K562 (cell line): ENCODE data around the gene DAPK1. TPM values are rescaled to one million over a fixed set of nuclear protein-coding genes. Genes with fewer than 3 reads are reported as not detected.

Source experiments
- ATAC-seq: fragments of 200-7000 bp; cut with Tn5 transposase; 3 replicates; pipeline ENCODE4 v1.9.1; 2020; ENCODE audit warnings: moderate library complexity
- BruUV-seq: library from RNA; stranded (reverse); fragments of 400-500 nt; replicated peaks from 2 replicates; lab custom pipeline; 2021; lab: Mats Ljungman, UMichigan
- CTCF ChIA-PET: fragments of 300-600 bp; formaldehyde crosslinking; extraction: SDS; loops from one replicate; lab custom pipeline; 2021; ENCODE audit warnings: low intra/inter-chr PET ratio; lab: Yijun Ruan, JAX
- POLR2A ChIA-PET: fragments of 300-600, 350-650 bp; sonication (Branson Sonifier 250); formaldehyde crosslinking; extraction: SDS; loops from one replicate; lab custom pipeline; 2021; ENCODE audit warnings: antibody characterized with exemption, inconsistent platforms; lab: Yijun Ruan, JAX
- DNase-seq, 4 experiments: peaks; one replicate each; pipeline versions ENCODE4 v3.0.0 to v3.0.0-alpha.2; 2011 to 2018; ENCODE audit warnings: low spot score in 3 of 4, mixed read lengths in 3 of 4; ENCODE audit errors: extremely low read depth in 1 of 4
- FAIRE-seq: peaks from 2 replicates; lab custom pipeline; 2011; peaks lifted over from hg19 to GRCh38; lab: Jason Lieb, UNC
- H2AFZ ChIP-seq: 2 replicates; pipeline ENCODE4 v1.6.0; 2011; ENCODE audit warnings: low read depth, low read length, control low read depth, inconsistent platforms
- H3K27ac ChIP-seq: fragments of 200-600 bp; 3 replicates; pipeline ENCODE4 v1.8.0; 2011; ENCODE audit warnings: low read depth, mild to moderate bottlenecking, control low read depth, inconsistent platforms, low read length, moderate library complexity, mixed read lengths; ENCODE audit errors: extremely low read depth
- H3K27me3 ChIP-seq, 2 experiments: fragments of 300-600 bp in 1 of 2; 2 replicates in 1 of 2; 3 replicates in 1 of 2; pipeline versions ENCODE4 v1.6.0 to v1.8.0; 2011; ENCODE audit warnings: inconsistent platforms in 2 of 2, low read length in 2 of 2, mild to moderate bottlenecking in 1 of 2, mixed read lengths in 1 of 2, moderate library complexity in 1 of 2; ENCODE audit not compliant: control insufficient read depth in 2 of 2, insufficient read depth in 2 of 2
- H3K36me3 ChIP-seq: fragments of 300-600 bp; 3 replicates; pipeline ENCODE4 v1.8.0; 2011; ENCODE audit warnings: mild to moderate bottlenecking, low read length, inconsistent platforms; ENCODE audit not compliant: control insufficient read depth, insufficient read depth
- H3K4me1 ChIP-seq, 2 experiments: fragments of 200-600 bp in 1 of 2; replicated peaks in 1 of 2; 2 replicates in 1 of 2; 3 replicates in 1 of 2; pipeline versions ENCODE4 v1.5.1 to v1.8.0; 2011; ENCODE audit warnings: inconsistent platforms in 2 of 2, low read length in 2 of 2, mild to moderate bottlenecking in 1 of 2, mixed read lengths in 1 of 2, moderate library complexity in 1 of 2; ENCODE audit not compliant: control insufficient read depth in 2 of 2, insufficient read depth in 2 of 2
- H3K4me2 ChIP-seq: 2 replicates; pipeline ENCODE4 v1.6.1; 2011; ENCODE audit warnings: low read length, control low read depth, inconsistent platforms, mixed read lengths; ENCODE audit not compliant: insufficient read depth
- H3K4me3 ChIP-seq: fragments of 200-600 bp; sonication (generic), shearing (Covaris generic); 2 replicates; pipeline ENCODE4 v1.5.1; 2016; ENCODE audit warnings: control low read depth, inconsistent platforms
- H3K79me2 ChIP-seq: fragments of 200-600 bp; 3 replicates; pipeline ENCODE4 v1.8.0; 2011; ENCODE audit warnings: low read length, inconsistent platforms; ENCODE audit not compliant: control insufficient read depth, insufficient read depth
- H3K9ac ChIP-seq, 2 experiments: 2 replicates each; pipeline versions ENCODE4 v1.6.0 to v1.6.1; 2011; ENCODE audit warnings: low read depth in 2 of 2, low read length in 2 of 2, control low read depth in 1 of 2, inconsistent platforms in 1 of 2, mild to moderate bottlenecking in 1 of 2, mixed read lengths in 1 of 2; ENCODE audit not compliant: insufficient read depth in 1 of 2
- H3K9me1 ChIP-seq: one replicate; pipeline ENCODE4 v1.6.0; 2011; ENCODE audit warnings: inconsistent platforms, mild to moderate bottlenecking, low read length, moderate library complexity; ENCODE audit not compliant: control insufficient read depth, insufficient read depth
- H3K9me3 ChIP-seq: replicated peaks from 2 replicates; pipeline ENCODE4 v1.5.1; 2011; ENCODE audit warnings: low read depth, low read length, inconsistent platforms; ENCODE audit not compliant: control insufficient read depth, insufficient read depth
- H4K20me1 ChIP-seq: replicated peaks from 2 replicates; pipeline ENCODE4 v1.6.1; 2011; ENCODE audit warnings: low read length, inconsistent platforms, mixed read lengths; ENCODE audit not compliant: control insufficient read depth, insufficient read depth
- ARHGAP35 ChIP-seq: fragments of 450-650 bp; IDR thresholded peaks from 2 replicates; pipeline ENCODE4 v1.6.1; 2018; ENCODE audit not compliant: partially characterized antibody
- NCOA2 ChIP-seq, 2 experiments: fragments of 450-650 bp; IDR thresholded peaks; 2 replicates each; pipeline ENCODE4 v1.6.1; 2018; ENCODE audit warnings: mild to moderate bottlenecking in 2 of 2, moderate library complexity in 1 of 2; ENCODE audit not compliant: partially characterized antibody in 2 of 2
- STAT5B ChIP-seq: fragments of 250-450 bp; sonication (Bioruptor Pico); IDR thresholded peaks from 2 replicates; pipeline ENCODE4 v1.8.0; 2021; ENCODE audit warnings: mild to moderate bottlenecking, inconsistent platforms
- ZNF174 ChIP-seq: fragments of 250-450 bp; sonication (Bioruptor Pico); IDR thresholded peaks from 2 replicates; pipeline ENCODE4 v1.4.0; 2020; ENCODE audit warnings: mild to moderate bottlenecking
- ZNF24 ChIP-seq: fragments of 450-650 bp; IDR thresholded peaks from 2 replicates; pipeline ENCODE4 v1.6.1; 2016
- WGBS: fragments of 100-300 bp; shearing (Covaris generic); methylation state at CpG from one replicate; pipeline ENCODE4 v1.1.6; 2016; ENCODE audit warnings: low coverage, mixed read lengths; ENCODE audit not compliant: insufficient coverage; ENCODE audit errors: missing lambda C conversion rate; 5-methylcytosine and 5-hydroxymethylcytosine counted together
- in situ Hi-C: fragments of 300-500 bp; cut with MboI; formaldehyde crosslinking; loops from 4 replicates; pipeline ENCODE4 v1.15.0; 2018; ENCODE audit warnings: inconsistent platforms, mixed read lengths
- intact Hi-C: fragments of 100-400 bp; cut with micrococcal nuclease; formaldehyde crosslinking; loops from 2 replicates; pipeline ENCODE4 v1.14.2; 2022
- polyA plus RNA-seq, 8 experiments: library from polyadenylated mRNA; depleted of rRNA in 4 of 8; stranded (reverse) in 5 of 8; unstranded in 3 of 8; fragments of >200 nt; fragmentation: Nextera tagmentation in 2 of 8; fragmentation: Illumina TruSeq in 1 of 8; extraction: Ambion mirVana in 2 of 8; extraction: Trizol in 1 of 8; gene quantifications; 2 replicates each; pipeline versions ENCODE4 v1.2.1 to v1.2.3, GENCODE V29; 2011 to 2014; ENCODE audit warnings: inconsistent platforms in 1 of 8, missing spikeins in 1 of 8
- total RNA-seq, 7 experiments: library from RNA; depleted of rRNA in 6 of 7; stranded (reverse); fragments of >200 nt in 6 of 7; fragmentation: Illumina TruSeq in 2 of 7; extraction: Trizol in 2 of 7; gene quantifications; 2 replicates each; pipeline versions ENCODE4 v1.2.1 to v1.2.3, GENCODE V29; 2011 to 2021; ENCODE audit warnings: low replicate concordance in 1 of 7
- TF ChIP-seq, protein P1 (sequence below): IDR thresholded peaks from 2 replicates; pipeline ENCODE4 v1.6.1; 2012; ENCODE audit warnings: low read depth, low read length, improper control_type of control experiment, borderline replicate concordance

The DAPK1 gene
- total and polyA plus RNA-seq, 9 of the 15 experiments (the other 6 are each of a cell fraction or from before 2014, with no cell fraction given), result 1.7 to 26.4 (median 15.8) TPM

DNA sequence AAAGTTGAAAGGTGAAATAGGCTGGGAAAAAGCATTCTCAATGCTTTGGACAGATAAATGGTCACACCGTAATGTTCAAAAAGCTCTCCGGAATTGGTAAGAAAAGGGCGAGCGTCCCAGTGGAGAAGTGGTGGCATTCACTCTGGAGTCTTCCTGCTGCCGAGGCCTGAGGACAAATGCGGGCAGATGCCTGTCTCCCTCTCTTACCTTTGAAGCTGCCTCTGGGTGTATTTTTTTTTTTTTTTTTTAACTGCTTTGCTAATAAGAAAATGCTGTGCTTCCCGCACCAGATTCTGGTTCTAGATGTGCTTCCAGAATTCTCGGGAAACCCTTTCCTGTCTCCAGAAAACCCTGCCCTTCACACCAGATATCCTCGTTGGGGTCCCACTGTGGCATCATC is 203.8 kb downstream of the DAPK1 start:
- 92% methylated on average over 7 of the region's 9 CpGs for WGBS
- peaks cover 47% of the 10 kb centered on the region; the same call in 2 of the 3 replicates for H3K36me3 ChIP-seq

More for the DNA sequence above, 203.8 kb downstream of the DAPK1 start:
- H3K27me3 ChIP-seq, result no peaks in the 10 kb centered on the region
- H3K9me3 ChIP-seq, result no peaks in the 10 kb centered on the region
- ATAC-seq, result no peak
- no TSS peak for BruUV-seq
- CTCF ChIA-PET, result no interaction called here
- in situ Hi-C loops (no loop called here), intact Hi-C loops (no loop called here)
- DNase-seq, result no peak
- no peaks in the 10 kb centered on the region for H3K79me2 ChIP-seq
- no peak for TF ChIP-seq NCOA2 (IDR thresholded peaks at IDR 0.05; ENCODE audit: partially characterized antibody in 2 of 2)
- TF ChIP-seq, protein P1, sequence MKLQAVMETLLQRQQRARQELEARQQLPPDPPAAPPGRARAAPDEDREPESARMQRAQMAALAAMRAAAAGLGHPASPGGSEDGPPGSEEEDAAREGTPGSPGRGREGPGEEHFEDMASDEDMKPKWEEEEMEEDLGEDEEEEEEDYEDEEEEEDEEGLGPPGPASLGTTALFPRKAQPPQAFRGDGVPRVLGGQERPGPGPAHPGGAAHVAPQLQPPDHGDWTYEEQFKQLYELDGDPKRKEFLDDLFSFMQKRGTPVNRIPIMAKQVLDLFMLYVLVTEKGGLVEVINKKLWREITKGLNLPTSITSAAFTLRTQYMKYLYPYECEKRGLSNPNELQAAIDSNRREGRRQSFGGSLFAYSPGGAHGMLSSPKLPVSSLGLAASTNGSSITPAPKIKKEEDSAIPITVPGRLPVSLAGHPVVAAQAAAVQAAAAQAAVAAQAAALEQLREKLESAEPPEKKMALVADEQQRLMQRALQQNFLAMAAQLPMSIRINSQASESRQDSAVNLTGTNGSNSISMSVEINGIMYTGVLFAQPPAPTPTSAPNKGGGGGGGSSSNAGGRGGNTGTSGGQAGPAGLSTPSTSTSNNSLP, result no peak
- no peak for TF ChIP-seq ARHGAP35
- TF ChIP-seq ZNF174 (CRISPR knock-in tag), result no peak
- no peak for TF ChIP-seq STAT5B (CRISPR knock-in tag)
- no peak for TF ChIP-seq ZNF24
- no peak overlapping the region for H3K9ac ChIP-seq
- H3K9me1 ChIP-seq, result no peaks in the 10 kb centered on the region
- peaks cover 3 to 6% of the 10 kb centered on the region in 2 experiments; a peak in 3 of 5 replicates for H3K4me1 ChIP-seq
- no peak overlapping the region for H3K4me2 ChIP-seq
- H3K27ac ChIP-seq, result no peak overlapping the region
- POLR2A ChIA-PET, result interaction anchor here (2.5 kb wide), 1 partner anchor 9 kb away, joined by 7 read pairs; no protein-coding TSS in a partner anchor
- H2AFZ ChIP-seq, result no peak overlapping the region
- H4K20me1 ChIP-seq, result no peaks in the 10 kb centered on the region
- no peak for FAIRE-seq
- no peak overlapping the region for H3K4me3 ChIP-seq
